GM10248 (cell line): ENCODE data around the gene TEX51.

Source experiments
- CTCF ChIA-PET: fragments of 300-600 bp; sonication (Branson Sonifier 250); formaldehyde crosslinking; extraction: SDS; loops from one replicate; lab custom pipeline; 2021; ENCODE audit warnings: antibody characterized with exemption; lab: Yijun Ruan, JAX
- POLR2A ChIA-PET: fragments of 350-650 bp; sonication (Branson Sonifier 250); formaldehyde crosslinking; extraction: SDS; loops from one replicate; lab custom pipeline; 2020; ENCODE audit warnings: antibody characterized with exemption; lab: Yijun Ruan, JAX
- DNase-seq: peaks from one replicate; pipeline ENCODE4 v3.0.0; 2012; ENCODE audit errors: extremely low spot score
- TF ChIP-seq, protein P1 (sequence below): IDR thresholded peaks from 2 replicates; pipeline ENCODE4 v1.5.1; 2012; ENCODE audit warnings: mild to moderate bottlenecking, low read depth; ENCODE audit errors: extremely low read depth, missing control alignments, control extremely low read depth

TEX51 gene

DNA sequence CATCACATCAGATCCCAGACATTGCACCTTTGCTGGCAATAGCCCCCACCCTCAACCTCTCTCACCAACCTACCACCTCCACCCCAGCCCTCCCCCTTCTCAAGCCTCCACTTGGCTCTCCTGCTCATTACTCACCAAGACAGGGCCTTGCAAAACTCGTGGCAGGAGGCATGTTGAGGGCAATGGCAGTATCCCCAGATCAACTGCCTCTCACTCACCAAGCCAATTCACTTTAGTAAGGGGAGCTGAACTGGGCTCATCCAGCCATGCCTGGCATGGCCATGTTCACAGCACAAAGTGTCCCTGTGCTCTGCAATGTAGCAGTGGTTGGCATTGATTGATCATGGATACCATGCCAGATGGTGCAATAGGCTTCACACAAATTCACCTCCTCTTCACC lies 46.3 kb upstream of the TEX51 start:
- no peak for DNase-seq
- TF ChIP-seq, protein P1, sequence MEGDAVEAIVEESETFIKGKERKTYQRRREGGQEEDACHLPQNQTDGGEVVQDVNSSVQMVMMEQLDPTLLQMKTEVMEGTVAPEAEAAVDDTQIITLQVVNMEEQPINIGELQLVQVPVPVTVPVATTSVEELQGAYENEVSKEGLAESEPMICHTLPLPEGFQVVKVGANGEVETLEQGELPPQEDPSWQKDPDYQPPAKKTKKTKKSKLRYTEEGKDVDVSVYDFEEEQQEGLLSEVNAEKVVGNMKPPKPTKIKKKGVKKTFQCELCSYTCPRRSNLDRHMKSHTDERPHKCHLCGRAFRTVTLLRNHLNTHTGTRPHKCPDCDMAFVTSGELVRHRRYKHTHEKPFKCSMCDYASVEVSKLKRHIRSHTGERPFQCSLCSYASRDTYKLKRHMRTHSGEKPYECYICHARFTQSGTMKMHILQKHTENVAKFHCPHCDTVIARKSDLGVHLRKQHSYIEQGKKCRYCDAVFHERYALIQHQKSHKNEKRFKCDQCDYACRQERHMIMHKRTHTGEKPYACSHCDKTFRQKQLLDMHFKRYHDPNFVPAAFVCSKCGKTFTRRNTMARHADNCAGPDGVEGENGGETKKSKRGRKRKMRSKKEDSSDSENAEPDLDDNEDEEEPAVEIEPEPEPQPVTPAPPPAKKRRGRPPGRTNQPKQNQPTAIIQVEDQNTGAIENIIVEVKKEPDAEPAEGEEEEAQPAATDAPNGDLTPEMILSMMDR, result no peak
- ChIA-PET CTCF (interaction anchor here (0.8 to 2.0 kb wide), 2 partner anchors 9 to 35 kb away, joined by 3 to 5 read pairs; no protein-coding TSS in a partner anchor), POLR2A (no interaction called here)

DNA sequence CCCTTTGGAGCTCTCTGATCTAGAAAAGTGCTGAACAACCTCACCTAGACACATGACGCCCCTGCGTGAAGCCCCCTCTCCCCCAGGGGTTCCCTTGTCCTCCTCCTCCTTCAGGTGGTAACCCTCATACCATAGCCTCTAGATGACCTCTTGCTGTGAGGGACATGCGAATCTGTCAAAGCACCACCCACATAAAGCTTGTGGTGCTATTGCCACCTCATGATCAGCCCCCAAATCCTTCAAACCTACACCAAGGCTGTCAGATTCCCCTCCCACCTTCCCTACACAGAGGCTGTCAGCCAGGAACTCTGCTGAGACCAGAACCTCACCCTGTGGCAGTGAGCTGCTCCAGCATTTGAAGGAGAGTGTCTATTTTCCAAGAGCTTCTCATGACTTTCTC lies 43.1 kb upstream of the TEX51 start:
- TF ChIP-seq, protein P1, result no peak
- ChIA-PET POLR2A (no interaction called here), CTCF (interaction anchor here (1.2 to 1.3 kb wide), 2 partner anchors 10 to 14 kb away, joined by 4 read pairs; no protein-coding TSS in a partner anchor)
- no peak for DNase-seq

DNA sequence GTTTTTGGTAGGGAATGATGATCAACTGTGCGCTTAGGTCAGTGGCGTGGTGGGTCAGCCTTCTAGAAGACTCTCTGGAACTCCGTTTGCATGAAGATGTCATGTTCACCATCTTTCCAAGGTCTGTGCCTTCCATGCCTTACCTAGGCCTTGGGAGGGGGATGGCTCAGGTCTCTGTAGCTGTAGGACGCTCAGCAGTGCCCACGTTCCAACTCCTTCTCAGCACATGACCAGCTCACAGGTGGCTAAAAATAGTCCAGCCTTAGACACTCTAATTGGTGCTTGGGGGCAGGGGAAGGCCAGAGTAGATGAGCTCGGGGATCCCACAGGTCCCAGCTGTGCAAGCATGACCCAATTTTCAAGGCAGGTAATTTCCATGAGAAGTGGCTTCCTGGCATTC lies 42.3 kb upstream of the TEX51 start:
- DNase-seq, result no peak
- TF ChIP-seq, protein P1, result no peak
- ChIA-PET CTCF (interaction anchor here (1.3 kb wide), 1 partner anchor 15 kb away, joined by 4 read pairs; no protein-coding TSS in a partner anchor), POLR2A (no interaction called here)

DNA sequence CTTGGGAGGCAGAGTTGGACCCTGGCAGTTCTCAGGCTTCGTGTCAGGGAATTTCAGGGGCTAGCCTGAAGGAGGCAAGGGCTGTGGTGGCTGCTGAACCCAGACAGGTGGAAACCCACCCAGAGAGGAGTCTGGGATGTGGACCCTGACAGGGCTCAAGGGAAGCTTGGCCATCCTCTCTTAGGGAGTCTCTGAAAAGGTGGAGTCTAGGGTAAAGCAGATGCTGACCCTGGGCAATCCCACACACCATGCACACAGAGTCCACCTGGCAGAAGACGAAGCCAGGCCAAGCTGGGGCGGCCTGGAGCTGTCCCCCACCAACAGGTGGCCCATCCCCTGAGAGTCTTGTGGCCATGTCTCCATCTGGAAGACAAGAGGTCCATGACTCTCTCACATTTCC lies 41.2 kb upstream of the TEX51 start:
- CTCF ChIA-PET, result no interaction called here

DNA sequence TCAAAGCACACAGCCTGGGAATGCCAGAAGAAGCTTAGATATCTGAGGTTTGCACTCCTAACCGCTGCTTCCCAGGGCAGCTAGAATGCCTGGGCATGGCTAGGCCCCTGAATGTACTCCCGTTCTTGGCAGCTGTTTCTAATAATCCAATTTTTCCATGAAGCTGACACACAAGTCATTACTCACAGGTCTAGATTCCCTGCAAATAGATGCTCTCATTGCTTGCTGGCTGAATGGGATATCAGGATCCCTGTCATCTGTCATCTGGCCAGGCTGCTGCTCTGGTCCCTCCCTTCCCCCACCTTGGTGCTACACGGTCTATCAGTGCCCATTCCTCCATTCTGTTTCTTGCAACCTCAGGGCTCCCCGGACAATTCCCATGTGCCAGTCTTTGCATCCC lies 40.7 kb upstream of the TEX51 start:
- TF ChIP-seq, protein P1, result no peak
- no peak for DNase-seq
- CTCF ChIA-PET, result no interaction called here
- POLR2A ChIA-PET, result no interaction called here

More for the DNA sequence above, 41.2 kb upstream of the TEX51 start:
- POLR2A ChIA-PET, result no interaction called here
- TF ChIP-seq, protein P1, result no peak
- DNase-seq, result no peak

DNA sequence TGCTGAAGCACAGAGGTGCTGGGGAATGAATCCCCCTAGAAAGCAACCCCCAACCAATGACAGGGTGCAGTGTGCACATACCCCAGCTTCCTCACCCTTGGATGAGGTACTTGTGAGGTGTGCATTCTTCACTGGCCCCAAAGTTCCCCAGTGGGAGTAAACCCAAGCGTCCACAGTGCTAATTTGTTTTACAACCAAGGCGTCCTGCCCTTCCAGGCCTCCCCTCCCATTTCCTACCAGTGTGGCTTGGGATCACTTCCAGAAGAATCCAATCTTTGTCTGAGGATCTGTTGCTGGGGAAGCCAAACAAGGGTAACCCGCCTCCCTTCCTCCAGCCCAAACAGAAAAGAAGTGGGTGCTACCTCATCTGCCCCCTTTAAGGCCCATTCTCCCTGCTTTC lies 40.3 kb upstream of the TEX51 start:
- POLR2A ChIA-PET, result no interaction called here

More for the DNA sequence above, 40.3 kb upstream of the TEX51 start:
- TF ChIP-seq, protein P1, result no peak
- CTCF ChIA-PET, result no interaction called here
- no peak for DNase-seq
